Fibroblast of mammary gland (primary cell): ENCODE measurements around the gene TNS1.

Experiments used
- DNase-seq: peaks from one replicate; pipeline ENCODE4 v3.0.0-alpha.2; 2010; ENCODE audit warnings: low read depth
- H3K4me3 ChIP-seq: 2 replicates; pipeline ENCODE4 v1.5.1; 2011; ENCODE audit warnings: low read depth, mild to moderate bottlenecking, low read length, moderate library complexity; ENCODE audit not compliant: control insufficient read depth
- TF ChIP-seq, protein P1 (sequence below): conservative IDR thresholded peaks from 2 replicates; pipeline ENCODE4 v1.5.1; 2011; ENCODE audit warnings: low read depth, low read length, inconsistent platforms; ENCODE audit not compliant: control insufficient read depth, insufficient read depth

TNS1 gene

DNA sequence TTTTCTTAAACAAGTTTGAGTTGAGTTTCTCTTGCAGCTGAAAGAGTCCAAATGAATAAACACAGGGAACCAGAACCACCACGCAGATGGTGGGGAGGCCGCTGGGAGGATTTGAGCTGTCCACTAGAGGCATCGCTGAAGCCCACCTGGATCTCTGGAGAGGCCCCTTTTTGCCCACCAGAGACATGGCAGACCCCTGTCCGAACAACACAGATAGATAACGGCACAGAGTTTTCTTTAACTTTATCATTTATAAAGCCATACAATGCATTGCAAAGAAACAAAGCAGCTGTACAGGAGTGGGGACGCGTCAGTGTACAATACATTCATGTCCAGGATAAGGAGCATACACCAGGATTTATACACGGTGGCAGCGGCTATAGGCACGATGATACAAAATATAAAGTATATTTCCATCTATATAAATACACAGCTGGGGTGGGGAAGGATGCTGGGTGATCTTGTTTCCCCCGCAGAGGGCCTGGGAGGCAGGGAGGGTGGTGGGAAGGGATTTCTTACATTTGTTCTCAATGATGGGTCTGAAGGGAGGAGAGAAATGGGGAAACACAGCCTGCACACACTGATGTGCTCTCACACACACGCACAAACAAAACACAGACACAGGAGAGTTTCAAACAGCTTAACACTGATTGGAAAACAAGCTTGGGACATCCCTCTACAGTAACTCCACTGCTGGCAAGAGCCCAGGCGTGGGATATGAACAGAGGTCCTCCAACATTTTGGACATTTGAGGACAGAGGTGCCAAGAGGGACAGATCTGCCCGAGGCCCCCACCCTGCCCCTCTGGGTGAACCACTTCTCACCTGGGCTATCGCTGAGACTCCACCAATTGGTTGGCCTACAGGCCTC lies 203.0 kb downstream of the TNS1 start:
- no peak for DNase-seq
- TF ChIP-seq, protein P1, sequence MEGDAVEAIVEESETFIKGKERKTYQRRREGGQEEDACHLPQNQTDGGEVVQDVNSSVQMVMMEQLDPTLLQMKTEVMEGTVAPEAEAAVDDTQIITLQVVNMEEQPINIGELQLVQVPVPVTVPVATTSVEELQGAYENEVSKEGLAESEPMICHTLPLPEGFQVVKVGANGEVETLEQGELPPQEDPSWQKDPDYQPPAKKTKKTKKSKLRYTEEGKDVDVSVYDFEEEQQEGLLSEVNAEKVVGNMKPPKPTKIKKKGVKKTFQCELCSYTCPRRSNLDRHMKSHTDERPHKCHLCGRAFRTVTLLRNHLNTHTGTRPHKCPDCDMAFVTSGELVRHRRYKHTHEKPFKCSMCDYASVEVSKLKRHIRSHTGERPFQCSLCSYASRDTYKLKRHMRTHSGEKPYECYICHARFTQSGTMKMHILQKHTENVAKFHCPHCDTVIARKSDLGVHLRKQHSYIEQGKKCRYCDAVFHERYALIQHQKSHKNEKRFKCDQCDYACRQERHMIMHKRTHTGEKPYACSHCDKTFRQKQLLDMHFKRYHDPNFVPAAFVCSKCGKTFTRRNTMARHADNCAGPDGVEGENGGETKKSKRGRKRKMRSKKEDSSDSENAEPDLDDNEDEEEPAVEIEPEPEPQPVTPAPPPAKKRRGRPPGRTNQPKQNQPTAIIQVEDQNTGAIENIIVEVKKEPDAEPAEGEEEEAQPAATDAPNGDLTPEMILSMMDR: no peak
- H3K4me3 ChIP-seq: no peak overlapping the region

DNA sequence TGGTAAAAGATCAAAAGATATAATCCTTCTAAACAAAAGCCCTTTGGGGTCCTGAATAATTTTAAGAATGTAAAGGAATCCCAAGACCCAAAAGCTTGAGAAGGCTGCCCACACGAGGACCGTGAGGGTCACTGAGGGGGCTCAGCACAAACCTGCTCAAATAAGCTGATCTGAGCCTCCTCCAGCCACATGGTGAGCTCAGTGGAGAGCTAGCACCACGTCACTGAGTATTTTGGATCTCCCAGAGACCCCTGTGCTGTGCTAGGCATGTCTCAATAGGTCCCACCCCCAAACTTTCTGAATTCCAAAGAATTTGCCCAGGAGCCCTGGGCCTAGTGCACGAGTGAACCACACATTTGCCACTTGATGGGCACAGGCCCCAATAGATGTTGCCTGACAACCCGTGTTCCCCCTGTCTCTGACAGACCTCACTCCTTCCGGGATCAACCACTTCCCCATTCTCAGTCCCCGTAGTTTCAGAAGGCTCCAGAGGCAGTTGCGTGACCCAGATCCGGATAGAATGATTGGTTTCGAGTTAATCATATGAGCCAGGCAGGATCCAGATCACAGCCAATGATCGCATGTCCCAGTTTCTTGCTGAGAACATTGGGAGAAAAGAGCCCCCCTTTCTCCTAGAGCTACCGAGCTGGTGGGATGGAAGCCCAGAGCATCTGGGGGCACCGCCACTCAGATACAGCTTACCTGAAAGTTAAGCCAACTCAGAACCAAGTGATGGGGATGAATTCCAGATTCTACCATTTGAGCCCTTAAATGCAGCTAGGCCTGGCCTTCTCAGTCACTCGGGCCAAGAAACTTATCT lies 203.8 kb downstream of the TNS1 start:
- no peak for DNase-seq
- TF ChIP-seq, protein P1: no peak
- H3K4me3 ChIP-seq: no peak overlapping the region

DNA sequence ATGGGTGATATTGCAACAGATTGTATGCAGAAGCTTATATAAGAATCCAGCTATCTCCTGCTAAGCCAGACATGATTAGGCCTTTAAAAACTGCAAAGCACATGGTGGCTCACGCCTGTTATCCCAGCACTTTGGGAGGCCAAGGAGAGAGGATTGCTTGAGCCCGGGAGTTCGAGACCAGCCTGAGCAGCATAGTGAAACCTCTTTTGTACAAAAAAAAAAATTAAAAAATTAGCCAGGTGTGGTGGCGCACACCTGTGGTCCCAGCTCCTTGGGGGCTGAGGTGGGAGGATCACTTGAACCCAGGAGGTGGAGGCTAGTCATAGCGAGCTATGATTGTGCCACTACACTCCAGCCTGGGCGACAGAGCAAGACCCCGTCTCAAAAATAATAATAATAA lies 204.6 kb downstream of the TNS1 start:
- TF ChIP-seq, protein P1: no peak
- no peak overlapping the region for H3K4me3 ChIP-seq
- no peak for DNase-seq

DNA sequence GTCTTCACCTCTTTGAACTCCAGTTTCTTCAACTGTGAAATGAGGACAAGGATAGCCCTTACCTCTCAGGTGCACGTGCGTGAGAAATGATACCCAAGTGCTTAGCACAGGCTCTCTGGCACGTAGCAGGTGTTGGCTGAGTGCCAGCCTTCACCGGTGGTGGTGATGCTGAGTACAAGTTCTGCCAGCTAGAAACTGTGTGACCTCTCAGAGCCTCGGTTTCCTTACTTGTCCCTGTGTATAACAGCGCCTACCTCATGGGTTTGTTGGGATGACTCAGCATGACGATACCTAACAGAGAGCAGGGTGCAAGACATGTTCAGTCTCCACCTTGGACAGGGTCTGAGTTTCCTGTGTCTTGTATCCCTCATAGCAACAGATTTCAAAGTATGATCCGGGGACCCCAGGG lies 205.1 kb downstream of the TNS1 start:
- peak; percentile 32 for DNase-seq
- no peak overlapping the region for H3K4me3 ChIP-seq
- TF ChIP-seq, protein P1: no peak

DNA sequence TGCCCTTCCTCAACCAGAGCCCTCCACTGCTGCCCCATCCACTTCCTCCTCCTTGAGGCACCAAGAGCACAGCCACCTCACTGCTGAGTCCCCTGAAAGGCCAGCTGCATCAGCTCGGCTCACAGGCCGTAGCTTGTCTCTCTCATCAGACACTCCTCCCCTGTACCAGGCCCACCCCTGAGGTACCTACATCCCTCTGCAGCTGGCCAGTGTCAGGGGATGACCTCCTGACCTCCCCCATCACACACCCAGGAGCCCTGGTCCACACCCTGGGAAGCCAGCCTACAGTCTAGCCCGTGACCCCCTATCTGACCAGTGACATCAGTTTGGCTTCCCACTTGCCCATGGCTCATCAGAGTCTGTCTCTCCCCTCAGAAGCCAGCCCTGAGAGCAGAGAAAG lies 205.6 kb downstream of the TNS1 start:
- TF ChIP-seq, protein P1: no peak
- H3K4me3 ChIP-seq: no peak overlapping the region
- DNase-seq: no peak

DNA sequence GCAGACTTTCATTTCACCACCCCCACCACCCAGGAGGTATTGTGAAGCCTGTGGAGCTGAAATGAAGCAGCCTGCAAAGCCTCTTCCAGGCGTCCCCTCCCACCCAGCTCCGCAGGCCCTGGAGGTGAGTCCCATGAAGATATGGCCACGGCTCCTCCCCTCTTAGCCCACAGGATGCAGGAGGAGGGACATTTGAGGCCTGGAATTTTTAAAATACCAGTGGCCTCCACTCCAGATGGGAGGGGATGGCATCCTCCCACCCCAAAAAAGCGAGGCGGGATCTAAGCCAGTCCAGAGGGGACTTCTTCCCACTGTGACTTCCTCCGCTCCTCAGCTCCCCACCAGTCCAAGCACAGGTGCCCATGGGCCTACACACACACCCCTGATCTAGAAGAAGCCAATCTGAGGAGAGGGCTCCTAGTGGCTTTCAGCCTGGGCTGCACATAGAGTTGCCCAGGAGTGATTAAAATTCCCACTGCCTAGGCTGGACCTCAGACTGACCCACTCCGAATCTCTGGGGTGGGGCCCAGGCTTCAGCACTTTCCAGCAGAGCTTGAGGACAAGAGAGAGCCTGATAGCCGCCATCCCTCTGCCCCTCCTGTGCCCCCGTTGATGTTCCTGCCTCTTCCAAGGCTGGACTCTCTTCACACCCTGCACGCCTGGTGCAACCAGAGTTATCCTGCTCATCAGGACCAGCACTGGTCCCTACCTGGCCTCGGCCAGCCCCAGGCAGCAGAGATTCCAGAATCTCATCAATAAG lies 206.9 kb downstream of the TNS1 start:
- no peak for DNase-seq
- no peak overlapping the region for H3K4me3 ChIP-seq
- TF ChIP-seq, protein P1: no peak
